Esophagus (tissue), 2 donors: ENCODE data around the gene DTX3. TPM values are rescaled to one million over a fixed set of nuclear protein-coding genes. Genes with fewer than 3 reads are reported as not detected.
"Not testable (repeated sequence)": the region's sequence is repeated elsewhere in the genome, so short reads cannot be mapped to it uniquely, and the experiment has no call there.

Source experiments
- H3K27ac ChIP-seq, 2 donors: one replicate each; pipeline ENCODE4 v1.5.1; 2013; ENCODE audit warnings: low read depth in 2 of 2, mild to moderate bottlenecking in 2 of 2, inconsistent platforms in 1 of 2, low read length in 1 of 2, moderate library complexity in 1 of 2
- H3K27me3 ChIP-seq, 2 donors: one replicate each; pipeline ENCODE4 v1.6.1; 2013; ENCODE audit warnings: low read length in 2 of 2, control low read depth in 1 of 2, mild to moderate bottlenecking in 1 of 2; ENCODE audit not compliant: insufficient read depth in 2 of 2, control insufficient read depth in 1 of 2
- H3K36me3 ChIP-seq, 2 donors: one replicate each; pipeline ENCODE4 v1.6.1; 2013; ENCODE audit warnings: low read length in 1 of 2; ENCODE audit not compliant: control insufficient read depth in 2 of 2, insufficient read depth in 2 of 2
- H3K4me1 ChIP-seq, 2 donors: one replicate each; pipeline ENCODE4 v1.6.1; 2013; ENCODE audit warnings: low read length in 1 of 2; ENCODE audit not compliant: control insufficient read depth in 2 of 2, insufficient read depth in 2 of 2
- H3K4me3 ChIP-seq, 2 donors: one replicate each; pipeline ENCODE4 v1.5.1; 2013; ENCODE audit warnings: low read length in 2 of 2, mild to moderate bottlenecking in 2 of 2, low read depth in 1 of 2, moderate library complexity in 1 of 2
- H3K9me3 ChIP-seq, 2 donors: one replicate each; pipeline ENCODE4 v1.6.1; 2013; ENCODE audit warnings: mild to moderate bottlenecking in 2 of 2, low read depth in 1 of 2, low read length in 1 of 2, moderate library complexity in 1 of 2; ENCODE audit not compliant: control insufficient read depth in 2 of 2, insufficient read depth in 1 of 2
- WGBS, 2 donors: extraction: QIAGEN DNeasy Blood & Tissue Kit; methylation state at CpG; one replicate each; pipeline ENCODE4 v1.1.7; 2013; 5-methylcytosine and 5-hydroxymethylcytosine counted together
- polyA plus RNA-seq, 2 donors: library from polyadenylated mRNA; stranded (reverse); fragments of 200-250 nt; gene quantifications; one replicate each; pipeline ENCODE4 v1.2.3, GENCODE V29; 2013
- donor health status: healthy with polysubstance abuse.
- donor health status: Bipolar disorder and iron deficiency.

The DTX3 gene
- polyA plus RNA-seq, 2 donors, result 11.6 to 16.7 TPM

GRCh38 chr12:57629897-57630471, 25.4 kb downstream of the DTX3 start:
- Histone ChIP-seq H3K4me3 (no peak overlapping the region), H3K9me3 (peaks cover 0 to 3% of the 10 kb centered on the region in 2 donors), H3K27me3 (peaks cover 0 to 7% of the 10 kb centered on the region in 2 donors), H3K36me3 (no peaks in the 10 kb centered on the region), H3K27ac (no peak overlapping the region), H3K4me1 (peaks cover 0 to 3% of the 10 kb centered on the region in 2 donors)
- 79 to 82% methylated on average over 5 of the region's 5 CpGs for WGBS, 2 donors

- H3K4me1 ChIP-seq, result peaks cover 0 to 3% of the 10 kb centered on the region in 2 donors
- H3K27ac ChIP-seq, result no peak overlapping the region
- H3K27me3 ChIP-seq, result peaks cover 0 to 7% of the 10 kb centered on the region in 2 donors
- no peaks in the 10 kb centered on the region for H3K36me3 ChIP-seq
- peaks cover 0 to 3% of the 10 kb centered on the region in 2 donors for H3K9me3 ChIP-seq
- H3K4me3 ChIP-seq, result no peak overlapping the region
- WGBS, 2 donors, result 80 to 84% methylated on average over 6 of the region's 6 CpGs
These were observed 26.3 kb downstream of the DTX3 start for GRCh38 chr12:57630891-57631433.

GRCh38 chr12:57631566-57632072, 27.0 kb downstream of the DTX3 start:
- peaks cover 0 to 7% of the 10 kb centered on the region in 2 donors for H3K27me3 ChIP-seq
- 26 to 28% methylated on average over 26 of the region's 26 CpGs for WGBS, 2 donors
- peaks cover 0 to 3% of the 10 kb centered on the region in 2 donors for H3K4me1 ChIP-seq
- H3K4me3 ChIP-seq, result no peak overlapping the region
- peaks cover 0 to 3% of the 10 kb centered on the region in 2 donors for H3K9me3 ChIP-seq
- H3K36me3 ChIP-seq, result no peaks in the 10 kb centered on the region
- H3K27ac ChIP-seq, result no peak overlapping the region

GRCh38 chr12:57632073-57632957, 27.7 kb downstream of the DTX3 start:
- Histone ChIP-seq H3K27me3 (peaks cover 0 to 6% of the 10 kb centered on the region in 2 donors), H3K27ac (no peak overlapping the region), H3K4me3 (peak overlapping the region; percentile 34 to 36), H3K4me1 (peaks cover 0 to 3% of the 10 kb centered on the region in 2 donors), H3K36me3 (no peaks in the 10 kb centered on the region), H3K9me3 (peaks cover 0 to 3% of the 10 kb centered on the region in 2 donors)
- WGBS, 2 donors, result 1 to 2% methylated on average over 64 to 67 of the region's 67 CpGs

DNA sequence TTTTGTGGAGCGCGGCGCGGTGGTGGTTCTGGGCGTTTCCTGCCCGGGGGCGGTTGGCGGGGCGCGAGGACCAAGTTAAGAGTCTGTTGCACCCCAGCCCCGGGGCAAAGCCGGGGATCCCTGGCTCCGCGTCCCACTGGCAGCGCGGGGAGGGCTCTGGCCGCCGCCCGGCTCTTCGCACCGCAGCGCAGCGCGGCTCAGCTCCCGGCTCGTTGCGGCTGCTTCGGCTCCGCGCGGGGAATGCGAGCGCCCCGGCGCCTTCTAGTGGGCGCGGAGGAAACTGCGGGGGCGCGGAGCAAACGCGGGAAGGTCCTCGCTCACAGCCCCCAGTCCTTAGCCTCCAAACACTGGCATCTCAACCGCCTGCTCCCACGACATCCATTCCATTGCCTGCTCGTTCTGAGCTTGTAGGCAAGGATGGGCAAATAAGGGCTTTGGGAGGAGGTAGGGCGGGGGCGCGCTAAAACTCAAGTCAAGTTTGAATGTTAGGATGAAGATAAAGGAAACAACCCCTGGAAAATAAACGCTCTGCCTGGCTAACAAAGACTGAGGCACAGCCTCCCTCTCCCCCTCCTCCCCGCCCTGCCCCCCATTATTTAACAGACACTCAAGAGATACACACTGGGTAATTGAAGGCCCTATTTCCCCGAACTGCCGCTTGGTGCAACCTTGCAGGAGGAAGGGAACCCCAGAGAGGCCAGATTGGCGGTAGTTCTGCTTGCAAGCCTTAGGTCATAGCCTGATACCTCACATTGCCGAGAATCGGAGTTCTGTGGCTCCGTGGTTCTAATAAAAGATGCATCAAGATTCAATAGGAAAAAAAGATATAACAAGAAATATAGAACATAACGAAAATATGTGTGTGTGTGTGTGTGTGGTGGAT, 28.6 kb downstream of the DTX3 start, which contains the start of gene B4GALNT1:
TSS of gene B4GALNT1 (minus strand) at position 244 of the 883 bp plus-strand sequence. CDS start 1,069 bp downstream, outside the sequence.
- Histone ChIP-seq H3K27me3 (peaks cover 0 to 4% of the 10 kb centered on the region in 2 donors), H3K9me3 (no peaks in the 10 kb centered on the region), H3K27ac (no peak within 1 kb of the TSS), H3K36me3 (no peaks in the 10 kb centered on the region), H3K4me3 (peak within 1 kb of the TSS; percentile 34 to 36), H3K4me1 (peaks cover 0 to 2% of the 10 kb centered on the region in 2 donors)
- WGBS, 2 donors, result 2% methylated on average over 58 of the region's 58 CpGs

DNA sequence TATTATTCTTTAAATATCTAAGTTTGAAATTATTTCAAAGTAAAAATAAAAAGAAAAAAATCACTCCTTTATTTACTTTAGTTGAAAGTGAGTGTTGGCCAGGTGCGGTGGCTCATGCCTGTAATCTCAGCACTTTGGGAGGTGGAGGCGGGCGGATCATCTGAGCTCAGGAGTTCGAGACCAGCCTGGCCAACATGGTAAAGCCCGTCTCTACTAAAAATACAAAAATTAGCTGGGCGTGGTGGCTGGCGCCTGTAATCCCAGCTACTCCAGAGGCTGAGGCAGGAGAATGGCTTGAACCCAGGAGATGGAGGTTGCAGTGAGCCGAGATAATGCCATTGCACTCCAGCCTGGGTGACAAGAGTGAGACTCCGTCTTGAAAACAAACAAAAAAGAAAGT, 32.1 kb downstream of the DTX3 start:
- not testable (repeated sequence) for H3K4me3 ChIP-seq, H3K27ac ChIP-seq, H3K9me3 ChIP-seq, H3K36me3 ChIP-seq, H3K27me3 ChIP-seq, H3K4me1 ChIP-seq
- 76 to 81% methylated on average over 9 of the region's 9 CpGs for WGBS, 2 donors

- Histone ChIP-seq H3K27ac (no peak overlapping the region), H3K4me3 (no peak overlapping the region), H3K9me3 (no peaks in the 10 kb centered on the region), H3K36me3 (no peaks in the 10 kb centered on the region), H3K4me1 (peaks cover 0 to 2% of the 10 kb centered on the region in 2 donors), H3K27me3 (no peaks in the 10 kb centered on the region)
- 59 to 64% methylated on average over 3 of the region's 3 CpGs for WGBS, 2 donors
These were observed 32.7 kb downstream of the DTX3 start for GRCh38 chr12:57637364-57637763.

GRCh38 chr12:57638096-57638495, 33.5 kb downstream of the DTX3 start:
- WGBS, 2 donors, result 89 to 91% methylated on average over 3 of the region's 3 CpGs

More at GRCh38 chr12:57638096-57638495, 33.5 kb downstream of the DTX3 start:
- no peaks in the 10 kb centered on the region for H3K9me3 ChIP-seq
- H3K27me3 ChIP-seq, result no peaks in the 10 kb centered on the region
- no peak overlapping the region for H3K4me3 ChIP-seq
- H3K36me3 ChIP-seq, result no peaks in the 10 kb centered on the region
- no peak overlapping the region for H3K27ac ChIP-seq
- peaks cover 0 to 1% of the 10 kb centered on the region in 2 donors for H3K4me1 ChIP-seq
